Esophagus squamous epithelium (tissue), 5 donors: ENCODE measurements around the gene PDGFRB. TPM values are rescaled to one million over a fixed set of nuclear protein-coding genes. Genes with fewer than 3 reads are reported as not detected.

Experiments used
- DNase-seq: peaks from one replicate; lab custom pipeline; 2025; lab: John Stamatoyannopoulos, UW
- H3K27ac ChIP-seq, 4 donors: fragments of 200-600 bp; sonication (generic); one replicate each; pipeline ENCODE4 v1.5.1; 2016 to 2019; ENCODE audit warnings: mild to moderate bottlenecking in 1 of 4
- H3K27me3 ChIP-seq, 4 donors: fragments of 200-600 bp; sonication (generic); 1 replicate in 3 of 4; 2 replicates in 1 of 4; pipeline versions ENCODE4 v1.5.1 to v1.6.0; 2017 to 2021; ENCODE audit warnings: antibody characterized with exemption in 1 of 4
- H3K36me3 ChIP-seq, 3 donors: fragments of 200-600 bp; sonication (generic); one replicate each; pipeline ENCODE4 v1.5.1; 2016 to 2019
- H3K4me1 ChIP-seq, 3 donors: fragments of 200-600 bp; sonication (generic); one replicate each; pipeline ENCODE4 v1.5.1; 2017 to 2019
- H3K4me3 ChIP-seq, 4 donors: fragments of 200-600 bp; sonication (generic); 1 replicate in 3 of 4; 2 replicates in 1 of 4; pipeline ENCODE4 v1.5.1; 2016 to 2019; ENCODE audit warnings: mild to moderate bottlenecking in 2 of 4, moderate library complexity in 1 of 4
- H3K9me3 ChIP-seq, 3 donors: fragments of 200-600 bp; sonication (generic); one replicate each; pipeline ENCODE4 v1.5.1; 2016 to 2019
- POLR2A ChIP-seq, 4 donors: fragments of 450-650 bp; IDR thresholded peaks; one replicate each; pipeline ENCODE4 v1.6.1; 2017; ENCODE audit warnings: antibody characterized with exemption in 4 of 4, mild to moderate bottlenecking in 4 of 4, moderate library complexity in 3 of 4
- WGBS, 2 donors: methylation state at CpG; one replicate each; pipeline ENCODE4 v1.1.5; 2018; 5-methylcytosine and 5-hydroxymethylcytosine counted together
- intact Hi-C: fragments of 100-400 bp; cut with DNase I; formaldehyde crosslinking; loops from one replicate; pipeline ENCODE4 v1.15.0; 2022
- total RNA-seq, 4 donors: library from RNA; depleted of rRNA; stranded (reverse); fragments of >200 nt; gene quantifications; one replicate each; pipeline ENCODE4 v1.1.0, GENCODE V29; 2016
- TF ChIP-seq, protein P1 (sequence below), 6 experiments: fragments of 450-650 bp in 4 of 6; fragments of 200-600 bp in 2 of 6; sonication (generic) in 2 of 6; IDR thresholded peaks; one replicate each; pipeline ENCODE4 v1.5.1; 2016 to 2019; ENCODE audit warnings: antibody characterized with exemption in 6 of 6, mild to moderate bottlenecking in 4 of 6, moderate library complexity in 4 of 6
- donor health status: DM: yes; HTN: yes; CAD: no.

PDGFRB gene
- total RNA-seq, 4 donors from 2014 or later: 5.6 to 51.7 (median 31.0) TPM

DNA sequence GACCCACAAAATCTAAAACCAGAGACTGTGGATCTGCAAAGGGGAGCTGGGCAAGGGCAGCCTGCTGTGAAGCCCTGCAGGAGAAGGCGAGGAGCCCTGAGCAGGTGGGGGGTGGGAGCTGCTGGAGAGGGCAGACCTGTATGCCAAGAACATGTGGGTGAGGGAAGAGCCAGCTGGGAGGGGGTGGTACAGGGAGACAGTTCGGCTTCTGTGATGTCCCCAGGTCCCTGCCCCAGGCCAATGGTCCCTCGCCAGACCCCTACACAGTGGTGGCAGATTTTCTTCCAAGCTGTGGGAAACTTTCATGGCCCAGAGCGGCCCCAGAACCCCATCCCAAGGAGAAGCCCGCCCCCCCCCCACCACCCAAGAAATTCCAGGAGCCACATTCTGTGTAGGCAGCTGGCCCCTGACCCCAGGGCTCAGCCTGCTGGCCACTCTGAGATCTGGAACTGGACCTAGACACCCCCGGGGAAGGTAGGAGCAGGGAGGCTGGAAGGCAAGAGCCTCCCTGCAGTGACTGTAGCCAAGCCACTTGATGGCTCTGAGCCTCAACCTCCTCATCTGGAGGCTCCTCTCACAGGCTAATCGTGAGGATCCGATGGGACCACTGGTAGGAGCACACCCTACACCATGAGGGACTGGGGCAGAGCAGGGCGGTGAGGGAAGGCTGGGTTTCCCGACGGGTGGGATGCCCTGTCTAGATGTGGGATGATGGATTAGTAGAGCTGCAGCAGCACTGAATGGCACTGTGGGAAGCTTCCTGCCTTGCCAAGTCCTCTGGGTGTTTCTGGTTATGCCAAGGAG lies 46.7 kb downstream of the PDGFRB start:
- H3K4me1 ChIP-seq: peaks cover 0 to 19% (median 12%) of the 10 kb centered on the region in 3 donors
- peaks cover 0 to 6% (median 0%) of the 10 kb centered on the region in 4 donors for H3K27me3 ChIP-seq
- no peak overlapping the region for H3K27ac ChIP-seq
- H3K36me3 ChIP-seq: no peaks in the 10 kb centered on the region
- no peak for TF ChIP-seq POLR2A (IDR thresholded peaks at IDR 0.05)
- TF ChIP-seq, protein P1, sequence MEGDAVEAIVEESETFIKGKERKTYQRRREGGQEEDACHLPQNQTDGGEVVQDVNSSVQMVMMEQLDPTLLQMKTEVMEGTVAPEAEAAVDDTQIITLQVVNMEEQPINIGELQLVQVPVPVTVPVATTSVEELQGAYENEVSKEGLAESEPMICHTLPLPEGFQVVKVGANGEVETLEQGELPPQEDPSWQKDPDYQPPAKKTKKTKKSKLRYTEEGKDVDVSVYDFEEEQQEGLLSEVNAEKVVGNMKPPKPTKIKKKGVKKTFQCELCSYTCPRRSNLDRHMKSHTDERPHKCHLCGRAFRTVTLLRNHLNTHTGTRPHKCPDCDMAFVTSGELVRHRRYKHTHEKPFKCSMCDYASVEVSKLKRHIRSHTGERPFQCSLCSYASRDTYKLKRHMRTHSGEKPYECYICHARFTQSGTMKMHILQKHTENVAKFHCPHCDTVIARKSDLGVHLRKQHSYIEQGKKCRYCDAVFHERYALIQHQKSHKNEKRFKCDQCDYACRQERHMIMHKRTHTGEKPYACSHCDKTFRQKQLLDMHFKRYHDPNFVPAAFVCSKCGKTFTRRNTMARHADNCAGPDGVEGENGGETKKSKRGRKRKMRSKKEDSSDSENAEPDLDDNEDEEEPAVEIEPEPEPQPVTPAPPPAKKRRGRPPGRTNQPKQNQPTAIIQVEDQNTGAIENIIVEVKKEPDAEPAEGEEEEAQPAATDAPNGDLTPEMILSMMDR (IDR thresholded peaks at IDR 0.05): no peak
- intact Hi-C loops: no loop called here
- H3K9me3 ChIP-seq: no peaks in the 10 kb centered on the region
- no peak for DNase-seq
- WGBS, 2 donors: 71 to 73% methylated on average over 3 to 6 of the region's 11 CpGs
- H3K4me3 ChIP-seq: no peak overlapping the region

DNA sequence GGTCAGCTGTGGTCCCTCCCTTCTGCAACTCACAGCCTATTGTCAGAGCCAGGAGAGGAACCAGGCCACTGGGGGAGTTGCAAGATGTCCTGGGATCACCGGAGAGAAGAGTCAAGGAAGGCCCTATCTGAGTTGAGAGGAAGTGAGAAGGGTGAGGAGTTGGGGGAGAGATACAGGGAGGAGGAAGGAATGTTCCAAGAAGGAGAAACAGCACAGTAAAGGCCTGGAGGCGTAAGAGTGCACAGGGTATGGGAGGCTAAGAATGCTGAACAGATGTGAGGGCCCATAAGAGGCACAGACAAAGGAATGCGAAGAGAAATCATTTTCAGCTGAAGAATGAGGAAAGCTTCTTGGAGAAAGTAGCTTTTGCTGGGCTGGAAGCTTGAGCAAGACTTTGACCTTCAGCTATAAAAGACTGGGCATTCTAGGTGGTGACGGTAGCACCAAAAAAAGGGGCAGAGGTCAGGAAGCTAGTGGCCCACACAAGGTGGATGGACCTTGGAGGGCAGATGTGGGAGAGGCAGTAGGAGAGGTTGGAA lies 47.7 kb downstream of the PDGFRB start:
- DNase-seq: no peak
- H3K9me3 ChIP-seq: no peaks in the 10 kb centered on the region
- WGBS, 2 donors: 81 to 86% methylated on average over 4 of the region's 4 CpGs

DNA sequence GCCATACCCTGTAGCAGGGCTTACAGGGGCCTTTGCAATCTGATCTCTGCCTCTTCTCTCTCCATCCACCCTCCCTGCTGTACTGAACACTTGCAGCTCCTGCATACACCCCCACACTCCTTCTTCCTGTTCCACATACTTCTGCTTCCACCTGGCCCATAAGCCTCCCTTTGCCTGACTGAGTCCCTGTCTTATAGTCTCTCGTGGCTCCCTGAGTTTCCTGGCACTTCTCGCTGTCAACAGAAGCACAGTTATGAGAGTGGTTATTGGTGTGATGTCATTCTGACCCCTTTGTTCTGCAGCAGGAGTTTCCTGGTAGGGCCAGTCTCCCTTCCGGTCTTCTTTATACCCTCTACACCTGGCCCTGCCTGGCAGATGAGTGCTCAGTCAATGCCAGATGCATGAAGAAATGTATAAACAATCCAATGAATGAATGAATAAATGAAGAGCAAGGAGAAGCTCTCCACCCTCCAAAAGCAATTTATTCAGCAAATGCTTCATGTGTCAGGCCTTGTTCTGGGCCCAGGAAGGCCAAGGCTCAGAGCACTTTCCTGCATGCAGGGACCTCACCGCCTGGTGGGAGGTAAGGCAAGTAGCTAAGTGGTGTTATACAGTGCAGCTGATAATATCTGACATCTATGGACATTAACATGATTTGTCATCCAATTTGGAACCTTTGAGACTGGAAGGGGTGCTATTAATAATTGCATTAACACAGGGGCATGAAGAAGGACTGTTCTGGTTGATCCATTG lies 48.8 kb downstream of the PDGFRB start:
- Histone ChIP-seq H3K9me3 (no peaks in the 10 kb centered on the region), H3K27ac (no peak overlapping the region), H3K4me1 (no peaks in the 10 kb centered on the region), H3K27me3 (peaks cover 0 to 6% (median 0%) of the 10 kb centered on the region in 4 donors), H3K4me3 (no peak overlapping the region), H3K36me3 (no peaks in the 10 kb centered on the region)
- intact Hi-C loops: no loop called here
- no peak for DNase-seq
- TF ChIP-seq POLR2A (IDR thresholded peaks at IDR 0.05): no peak
- TF ChIP-seq, protein P1 (IDR thresholded peaks at IDR 0.05): no peak
- 54 to 65% methylated on average over 4 of the region's 4 CpGs for WGBS, 2 donors

More for the DNA sequence above, 47.7 kb downstream of the PDGFRB start:
- intact Hi-C loops: no loop called here
- Histone ChIP-seq H3K4me1 (peaks cover 0 to 10% (median 6%) of the 10 kb centered on the region in 3 donors), H3K27ac (no peak overlapping the region), H3K4me3 (no peak overlapping the region), H3K36me3 (no peaks in the 10 kb centered on the region), H3K27me3 (peaks cover 0 to 6% (median 0%) of the 10 kb centered on the region in 4 donors)
- TF ChIP-seq, protein P1 (IDR thresholded peaks at IDR 0.05): no peak
- no peak for TF ChIP-seq POLR2A (IDR thresholded peaks at IDR 0.05)

DNA sequence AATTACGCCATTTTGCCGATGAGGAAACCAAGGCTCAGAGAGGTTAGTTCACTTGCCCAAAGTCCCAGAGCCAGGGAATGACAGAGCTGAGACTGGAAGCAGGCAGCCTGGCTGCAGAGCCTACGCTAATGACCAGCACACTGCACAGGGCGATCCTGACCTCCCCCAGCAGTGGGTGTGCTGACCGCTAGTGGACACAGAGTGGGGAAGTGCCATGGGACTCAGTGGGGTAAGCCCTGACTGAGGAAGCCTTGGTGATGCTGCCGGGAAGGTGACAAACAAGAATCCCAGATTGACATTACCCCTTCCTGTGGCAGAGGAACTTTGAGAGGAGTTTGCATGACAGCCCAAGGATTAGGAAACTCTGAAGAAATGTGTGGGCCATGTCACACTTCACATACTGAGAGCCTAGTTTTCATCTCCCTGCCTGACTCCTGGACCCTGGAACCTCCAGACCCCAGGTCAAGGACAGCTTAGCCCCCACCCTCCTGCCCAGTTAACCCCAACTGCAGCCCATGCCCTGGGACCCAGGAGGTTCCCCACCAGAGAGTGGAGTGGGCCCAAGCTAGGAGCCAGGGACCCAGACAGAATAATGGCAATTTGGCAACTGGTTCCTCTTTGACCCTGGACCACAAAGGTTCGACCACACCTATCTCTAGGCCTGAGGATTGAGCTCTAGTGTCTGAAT lies 49.6 kb downstream of the PDGFRB start:
- peaks cover 0 to 4% (median 0%) of the 10 kb centered on the region in 4 donors for H3K27me3 ChIP-seq
- H3K27ac ChIP-seq: no peak overlapping the region
- no peaks in the 10 kb centered on the region for H3K4me1 ChIP-seq
- 70 to 73% methylated on average over 2 to 4 of the region's 7 CpGs for WGBS, 2 donors
- no peaks in the 10 kb centered on the region for H3K9me3 ChIP-seq
- DNase-seq: no peak
- H3K36me3 ChIP-seq: no peaks in the 10 kb centered on the region
- H3K4me3 ChIP-seq: no peak overlapping the region
- intact Hi-C loops: no loop called here
- no peak for TF ChIP-seq POLR2A (IDR thresholded peaks at IDR 0.05)
- TF ChIP-seq, protein P1 (IDR thresholded peaks at IDR 0.05): no peak
